ENCODE data around the gene AIFM1.

AIFM1 gene

GRCh38 chrX:130090364-130090763, 75.3 kb downstream of the AIFM1 start:
- DNase-seq = no peak

GRCh38 chrX:130086447-130087206, 79.0 kb downstream of the AIFM1 start:
- DNase-seq = no peak

GRCh38 chrX:130085551-130086446, 79.8 kb downstream of the AIFM1 start:
- DNase-seq = no peak

GRCh38 chrX:130084631-130085237, 80.9 kb downstream of the AIFM1 start:
- DNase-seq = no peak

- DNase-seq = no peak
Measured at GRCh38 chrX:130083656-130084382, 81.8 kb downstream of the AIFM1 start.

GRCh38 chrX:130083107-130083490, 82.5 kb downstream of the AIFM1 start:
- no peak for DNase-seq

- peak; percentile 41 for DNase-seq
Measured at GRCh38 chrX:130082244-130083106, 83.2 kb downstream of the AIFM1 start.

- no peak for DNase-seq
Measured at GRCh38 chrX:130081421-130082045, 84.1 kb downstream of the AIFM1 start.

GRCh38 chrX:130080791-130081367, 84.8 kb downstream of the AIFM1 start:
- DNase-seq = no peak

GRCh38 chrX:130079824-130080406, 85.7 kb downstream of the AIFM1 start:
- peak; percentile 55 for DNase-seq

All from right hindlimb (tissue), 1 donor.